HepG2 (cell line): Measurements from ENCODE around the gene TNIP1. TPM values are rescaled to one million over a fixed set of nuclear protein-coding genes. Genes with fewer than 3 reads are reported as not detected.

Experiments
- ATAC-seq: fragments of 200-7000 bp; cut with Tn5 transposase; 3 replicates; pipeline ENCODE4 v1.9.1; 2020; ENCODE audit warnings: mild to moderate bottlenecking, moderate library complexity
- BruUV-seq: library from RNA; stranded (reverse); fragments of 400-500 nt; replicated peaks from 2 replicates; lab custom pipeline; 2021; lab: Mats Ljungman, UMichigan
- CTCF ChIA-PET: fragments of 300-600 bp; formaldehyde crosslinking; extraction: SDS; loops from one replicate; lab custom pipeline; 2021; ENCODE audit warnings: low total read pairs, inconsistent platforms, low intra/inter-chr PET ratio; lab: Yijun Ruan, JAX
- POLR2A ChIA-PET: fragments of 350-600 bp; sonication (Branson Sonifier 250); formaldehyde crosslinking; loops from one replicate; lab custom pipeline; 2020; ENCODE audit warnings: antibody characterized with exemption, inconsistent platforms; lab: Yijun Ruan, JAX
- DNase-seq: peaks from one replicate; pipeline ENCODE4 v3.0.0-alpha.2; 2015; ENCODE audit warnings: low spot score
- FAIRE-seq: peaks from 3 replicates; lab custom pipeline; 2011; peaks lifted over from hg19 to GRCh38; lab: Jason Lieb, UNC
- H2AFZ ChIP-seq: one replicate; pipeline ENCODE4 v1.6.1; 2011; ENCODE audit warnings: low read length, inconsistent platforms
- H3K27ac ChIP-seq: fragments of 300-600 bp; 3 replicates; pipeline ENCODE4 v1.8.0; 2011; ENCODE audit warnings: mixed run types, mild to moderate bottlenecking, mixed read lengths, low read length, inconsistent platforms; ENCODE audit not compliant: insufficient read depth; ENCODE audit errors: extremely low read length
- H3K27me3 ChIP-seq, 2 experiments: fragments of 200-600 bp in 1 of 2; 2 replicates in 1 of 2; 3 replicates in 1 of 2; pipeline versions ENCODE4 v1.6.0 to v1.8.0; 2011; ENCODE audit warnings: low read length in 2 of 2, mild to moderate bottlenecking in 2 of 2, moderate library complexity in 2 of 2, inconsistent platforms in 1 of 2; ENCODE audit not compliant: insufficient read depth in 2 of 2, control insufficient read depth in 1 of 2
- H3K36me3 ChIP-seq, 2 experiments: fragments of 200-600 bp in 1 of 2; replicated peaks in 1 of 2; 2 replicates in 1 of 2; 3 replicates in 1 of 2; pipeline versions ENCODE4 v1.5.1 to v1.8.0; 2011; ENCODE audit warnings: low read length in 2 of 2, inconsistent platforms in 1 of 2; ENCODE audit not compliant: insufficient read depth in 2 of 2, control insufficient read depth in 1 of 2
- H3K4me1 ChIP-seq: 2 replicates; pipeline ENCODE4 v1.5.1; 2012; ENCODE audit warnings: low read length, inconsistent platforms; ENCODE audit not compliant: insufficient read depth
- H3K4me2 ChIP-seq: 2 replicates; pipeline ENCODE4 v1.6.0; 2011; ENCODE audit warnings: low read depth, low read length, inconsistent platforms
- H3K4me3 ChIP-seq, 3 experiments: fragments of 200-600 bp in 1 of 3; sonication (generic), shearing (Covaris generic) in 1 of 3; replicated peaks in 1 of 3; 2 replicates each; pipeline ENCODE4 v1.5.1; 2011 to 2016; ENCODE audit warnings: low read length in 3 of 3, inconsistent platforms in 2 of 3, low read depth in 2 of 3, mild to moderate bottlenecking in 2 of 3, control low read depth in 1 of 3, mixed read lengths in 1 of 3; ENCODE audit not compliant: insufficient read depth in 1 of 3
- H3K79me2 ChIP-seq: one replicate; pipeline ENCODE4 v1.6.1; 2011; ENCODE audit warnings: low read length, inconsistent platforms; ENCODE audit not compliant: insufficient read depth
- H3K9ac ChIP-seq: 2 replicates; pipeline ENCODE4 v1.6.0; 2011; ENCODE audit warnings: mild to moderate bottlenecking, low read depth, low read length, inconsistent platforms; ENCODE audit not compliant: insufficient read depth
- H3K9me3 ChIP-seq: 2 replicates; pipeline ENCODE4 v1.5.1; 2012; ENCODE audit warnings: mild to moderate bottlenecking, low read length
- H4K20me1 ChIP-seq: 2 replicates; pipeline ENCODE4 v1.6.0; 2011; ENCODE audit warnings: inconsistent platforms, mild to moderate bottlenecking, low read length, moderate library complexity; ENCODE audit not compliant: insufficient read depth
- ASH2L ChIP-seq: fragments of 300-600, 200-600 bp; sonication (generic); IDR thresholded peaks from 2 replicates; pipeline ENCODE4 v1.7.0; 2017; ENCODE audit warnings: low read depth, mild to moderate bottlenecking, moderate library complexity, mixed read lengths, low read length; ENCODE audit not compliant: insufficient read length
- BRCA1 ChIP-seq: sonication (generic); formaldehyde crosslinking; IDR thresholded peaks from 2 replicates; pipeline ENCODE4 v1.4.0; 2020; ENCODE audit warnings: missing genetic modification reagents
- MLLT10 ChIP-seq: sonication (generic); formaldehyde crosslinking; IDR thresholded peaks from 2 replicates; pipeline ENCODE4 v1.4.0; 2020; ENCODE audit warnings: missing genetic modification reagents
- NCOA1 ChIP-seq: sonication (generic); formaldehyde crosslinking; IDR thresholded peaks from 2 replicates; pipeline ENCODE4 v1.9.0; 2021; ENCODE audit warnings: missing genetic modification reagents
- TAF1 ChIP-seq: sonication (generic); formaldehyde crosslinking; IDR thresholded peaks from 2 replicates; pipeline ENCODE4 v1.4.0; 2020; ENCODE audit warnings: missing genetic modification reagents
- TCF7 ChIP-seq: sonication (generic); IDR thresholded peaks from 2 replicates; pipeline ENCODE4 v1.6.1; 2016; ENCODE audit warnings: antibody characterized with exemption, low read depth
- TEAD2 ChIP-seq: sonication (generic); formaldehyde crosslinking; IDR thresholded peaks from 2 replicates; pipeline ENCODE4 v1.9.0; 2021; ENCODE audit warnings: missing genetic modification reagents
- ZNF3 ChIP-seq: IDR thresholded peaks from 2 replicates; pipeline ENCODE4 v1.7.0; 2017; ENCODE audit warnings: inconsistent platforms
- ZNF562 ChIP-seq: sonication (generic); formaldehyde crosslinking; IDR thresholded peaks from 2 replicates; pipeline ENCODE4 v1.8.0; 2022; ENCODE audit warnings: missing genetic modification reagents, borderline replicate concordance
- ZNF589 ChIP-seq: sonication (generic); formaldehyde crosslinking; conservative IDR thresholded peaks from 2 replicates; pipeline ENCODE4 v1.8.0; 2022; ENCODE audit warnings: mild to moderate bottlenecking, moderate library complexity, missing genetic modification reagents
- ZNF629 ChIP-seq: sonication (generic); formaldehyde crosslinking; conservative IDR thresholded peaks from 2 replicates; pipeline ENCODE4 v1.5.0; 2020; ENCODE audit warnings: missing genetic modification reagents
- ZNF672 ChIP-seq: sonication (generic); formaldehyde crosslinking; IDR thresholded peaks from 2 replicates; pipeline ENCODE4 v1.8.1; 2022; ENCODE audit warnings: missing genetic modification reagents
- ZNF724P ChIP-seq: sonication (generic); formaldehyde crosslinking; IDR thresholded peaks from 2 replicates; pipeline ENCODE4 v1.8.0; 2022; ENCODE audit warnings: missing genetic modification reagents, borderline replicate concordance
- ZNF780A ChIP-seq: sonication (generic); formaldehyde crosslinking; IDR thresholded peaks from 2 replicates; pipeline ENCODE4 v1.8.0; 2022; ENCODE audit warnings: mild to moderate bottlenecking, missing genetic modification reagents, moderate library complexity
- WGBS: methylation state at CpG from one replicate; pipeline ENCODE4 v1.1.6; 2017; ENCODE audit warnings: low lambda C conversion rate; 5-methylcytosine and 5-hydroxymethylcytosine counted together
- in situ Hi-C: cut with HindIII; loops from 2 replicates; pipeline ENCODE4 v1.10.0; 2017; ENCODE audit warnings: low pct_unique_long_range_greater_than_20kb; ENCODE audit not compliant: extremely low pct_ligation_motif_present
- intact Hi-C: fragments of 100-400 bp; cut with micrococcal nuclease; formaldehyde crosslinking; loops from one replicate; pipeline ENCODE4 v1.10.0; 2022; ENCODE audit not compliant: unreplicated experiment
- polyA plus RNA-seq, 8 experiments: library from polyadenylated mRNA; depleted of rRNA in 3 of 8; stranded (reverse) in 7 of 8; unstranded in 1 of 8; fragments of >200 nt; fragmentation: Illumina TruSeq in 4 of 8; extraction: Trizol in 4 of 8; gene quantifications; 2 replicates each; pipeline versions ENCODE4 v1.2.1 to v1.2.3, GENCODE V29; 2011 to 2016; ENCODE audit warnings: low read depth in 4 of 8, missing spikeins in 1 of 8, mixed read lengths in 1 of 8; ENCODE audit not compliant: insufficient read depth in 1 of 8
- total RNA-seq, 5 experiments: library from RNA; depleted of rRNA; stranded (reverse); fragments of >200 nt; fragmentation: Illumina TruSeq; extraction: Trizol; gene quantifications; 2 replicates each; pipeline ENCODE4 v1.2.3, GENCODE V29; 2016; ENCODE audit warnings: low read depth in 1 of 5
- TF ChIP-seq, protein P1 (sequence below): sonication (generic); formaldehyde crosslinking; IDR thresholded peaks from 2 replicates; pipeline ENCODE4 v1.5.0; 2020; ENCODE audit warnings: missing genetic modification reagents
- TF ChIP-seq, protein P2 (sequence below): sonication (generic); formaldehyde crosslinking; IDR thresholded peaks from 2 replicates; pipeline ENCODE4 v1.5.0; 2020; ENCODE audit warnings: mild to moderate bottlenecking, missing genetic modification reagents
- TF ChIP-seq, protein P3 (sequence below): sonication (generic); formaldehyde crosslinking; conservative IDR thresholded peaks from 2 replicates; pipeline ENCODE4 v1.8.1; 2023; ENCODE audit warnings: missing genetic modification reagents
- TF ChIP-seq, protein P4 (sequence below): IDR thresholded peaks from 2 replicates; pipeline ENCODE4 v1.6.1; 2012; ENCODE audit warnings: low read depth, low read length, improper control_type of control experiment

Gene TNIP1
- total and polyA plus RNA-seq, 2 of the 13 experiments (the other 11 are each of a cell fraction or from before 2014, with no cell fraction given): 26.2 to 45.9 TPM

DNA sequence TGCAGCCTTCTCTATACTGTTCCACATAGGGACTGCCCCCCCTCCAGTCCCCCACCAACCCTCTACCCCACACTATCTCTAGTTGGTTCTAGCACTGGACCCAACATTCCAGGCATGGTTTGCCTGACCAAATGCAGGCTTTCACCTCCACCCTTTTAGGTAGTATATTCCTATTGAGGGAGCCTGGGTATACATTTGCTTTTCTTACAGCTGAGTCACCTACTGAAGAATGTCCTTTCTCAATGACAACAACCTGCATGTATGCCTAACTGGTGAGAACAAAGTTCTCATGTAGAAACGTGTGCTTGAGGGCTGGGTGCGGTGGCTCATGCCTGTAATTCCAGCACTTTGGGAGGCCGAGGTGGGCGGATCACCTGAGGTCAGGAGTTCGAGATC is 8.2 kb downstream of the TNIP1 start:
- WGBS: 88% methylated on average over 5 of the region's 5 CpGs
- no peaks in the 10 kb centered on the region for H3K27me3 ChIP-seq
- H2AFZ ChIP-seq: no peak overlapping the region
- FAIRE-seq (no peak), DNase-seq (no peak), ATAC-seq (no peak)
- H3K9me3 ChIP-seq: no peaks in the 10 kb centered on the region
- POLR2A ChIA-PET: interaction anchor here (1.5 kb wide), 1 partner anchor 11 kb away, joined by 3 read pairs; no protein-coding TSS in a partner anchor
- peaks cover 94% of the 10 kb centered on the region for H3K79me2 ChIP-seq
- intact Hi-C loops: no loop called here
- H3K4me1 ChIP-seq: peaks cover 55% of the 10 kb centered on the region
- H4K20me1 ChIP-seq: peaks cover 67% of the 10 kb centered on the region
- no peak overlapping the region for H3K27ac ChIP-seq
- no peak overlapping the region for H3K4me2 ChIP-seq
- no TSS peak for BruUV-seq
- H3K4me3 ChIP-seq: no peak overlapping the region
- peaks cover 10 to 37% of the 10 kb centered on the region in 2 experiments for H3K36me3 ChIP-seq
- in situ Hi-C loops: no loop called here
- H3K9ac ChIP-seq: no peak overlapping the region
- CTCF ChIA-PET: no interaction called here
- no peak for TF ChIP-seq ZNF724P (CRISPR knock-in tag)
- TF ChIP-seq, protein P1, sequence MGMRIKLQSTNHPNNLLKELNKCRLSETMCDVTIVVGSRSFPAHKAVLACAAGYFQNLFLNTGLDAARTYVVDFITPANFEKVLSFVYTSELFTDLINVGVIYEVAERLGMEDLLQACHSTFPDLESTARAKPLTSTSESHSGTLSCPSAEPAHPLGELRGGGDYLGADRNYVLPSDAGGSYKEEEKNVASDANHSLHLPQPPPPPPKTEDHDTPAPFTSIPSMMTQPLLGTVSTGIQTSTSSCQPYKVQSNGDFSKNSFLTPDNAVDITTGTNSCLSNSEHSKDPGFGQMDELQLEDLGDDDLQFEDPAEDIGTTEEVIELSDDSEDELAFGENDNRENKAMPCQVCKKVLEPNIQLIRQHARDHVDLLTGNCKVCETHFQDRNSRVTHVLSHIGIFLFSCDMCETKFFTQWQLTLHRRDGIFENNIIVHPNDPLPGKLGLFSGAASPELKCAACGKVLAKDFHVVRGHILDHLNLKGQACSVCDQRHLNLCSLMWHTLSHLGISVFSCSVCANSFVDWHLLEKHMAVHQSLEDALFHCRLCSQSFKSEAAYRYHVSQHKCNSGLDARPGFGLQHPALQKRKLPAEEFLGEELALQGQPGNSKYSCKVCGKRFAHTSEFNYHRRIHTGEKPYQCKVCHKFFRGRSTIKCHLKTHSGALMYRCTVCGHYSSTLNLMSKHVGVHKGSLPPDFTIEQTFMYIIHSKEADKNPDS (CRISPR knock-in tag): no peak
- TF ChIP-seq, protein P2, sequence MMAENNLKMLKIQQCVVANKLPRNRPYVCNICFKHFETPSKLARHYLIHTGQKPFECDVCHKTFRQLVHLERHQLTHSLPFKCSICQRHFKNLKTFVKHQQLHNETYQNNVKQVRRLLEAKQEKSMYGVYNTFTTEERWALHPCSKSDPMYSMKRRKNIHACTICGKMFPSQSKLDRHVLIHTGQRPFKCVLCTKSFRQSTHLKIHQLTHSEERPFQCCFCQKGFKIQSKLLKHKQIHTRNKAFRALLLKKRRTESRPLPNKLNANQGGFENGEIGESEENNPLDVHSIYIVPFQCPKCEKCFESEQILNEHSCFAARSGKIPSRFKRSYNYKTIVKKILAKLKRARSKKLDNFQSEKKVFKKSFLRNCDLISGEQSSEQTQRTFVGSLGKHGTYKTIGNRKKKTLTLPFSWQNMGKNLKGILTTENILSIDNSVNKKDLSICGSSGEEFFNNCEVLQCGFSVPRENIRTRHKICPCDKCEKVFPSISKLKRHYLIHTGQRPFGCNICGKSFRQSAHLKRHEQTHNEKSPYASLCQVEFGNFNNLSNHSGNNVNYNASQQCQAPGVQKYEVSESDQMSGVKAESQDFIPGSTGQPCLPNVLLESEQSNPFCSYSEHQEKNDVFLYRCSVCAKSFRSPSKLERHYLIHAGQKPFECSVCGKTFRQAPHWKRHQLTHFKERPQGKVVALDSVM (CRISPR knock-in tag): no peak
- no peak for TF ChIP-seq ZNF562 (CRISPR knock-in tag)
- TF ChIP-seq NCOA1: no peak
- no peak for TF ChIP-seq TEAD2 (CRISPR knock-in tag)
- TF ChIP-seq ZNF3 (CRISPR knock-in tag): no peak
- no peak for TF ChIP-seq ZNF629 (CRISPR knock-in tag)
- no peak for TF ChIP-seq ZNF589 (CRISPR knock-in tag)
- no peak for TF ChIP-seq ZNF780A
- TF ChIP-seq TCF7: no peak
- no peak for TF ChIP-seq ZNF672 (CRISPR knock-in tag)
- no peak for TF ChIP-seq ASH2L
- no peak for TF ChIP-seq MLLT10 (CRISPR knock-in tag)
- no peak for TF ChIP-seq TAF1 (CRISPR knock-in tag)
- no peak for TF ChIP-seq BRCA1
- TF ChIP-seq, protein P3, sequence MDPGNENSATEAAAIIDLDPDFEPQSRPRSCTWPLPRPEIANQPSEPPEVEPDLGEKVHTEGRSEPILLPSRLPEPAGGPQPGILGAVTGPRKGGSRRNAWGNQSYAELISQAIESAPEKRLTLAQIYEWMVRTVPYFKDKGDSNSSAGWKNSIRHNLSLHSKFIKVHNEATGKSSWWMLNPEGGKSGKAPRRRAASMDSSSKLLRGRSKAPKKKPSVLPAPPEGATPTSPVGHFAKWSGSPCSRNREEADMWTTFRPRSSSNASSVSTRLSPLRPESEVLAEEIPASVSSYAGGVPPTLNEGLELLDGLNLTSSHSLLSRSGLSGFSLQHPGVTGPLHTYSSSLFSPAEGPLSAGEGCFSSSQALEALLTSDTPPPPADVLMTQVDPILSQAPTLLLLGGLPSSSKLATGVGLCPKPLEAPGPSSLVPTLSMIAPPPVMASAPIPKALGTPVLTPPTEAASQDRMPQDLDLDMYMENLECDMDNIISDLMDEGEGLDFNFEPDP (CRISPR knock-in tag): no peak
- TF ChIP-seq, protein P4, sequence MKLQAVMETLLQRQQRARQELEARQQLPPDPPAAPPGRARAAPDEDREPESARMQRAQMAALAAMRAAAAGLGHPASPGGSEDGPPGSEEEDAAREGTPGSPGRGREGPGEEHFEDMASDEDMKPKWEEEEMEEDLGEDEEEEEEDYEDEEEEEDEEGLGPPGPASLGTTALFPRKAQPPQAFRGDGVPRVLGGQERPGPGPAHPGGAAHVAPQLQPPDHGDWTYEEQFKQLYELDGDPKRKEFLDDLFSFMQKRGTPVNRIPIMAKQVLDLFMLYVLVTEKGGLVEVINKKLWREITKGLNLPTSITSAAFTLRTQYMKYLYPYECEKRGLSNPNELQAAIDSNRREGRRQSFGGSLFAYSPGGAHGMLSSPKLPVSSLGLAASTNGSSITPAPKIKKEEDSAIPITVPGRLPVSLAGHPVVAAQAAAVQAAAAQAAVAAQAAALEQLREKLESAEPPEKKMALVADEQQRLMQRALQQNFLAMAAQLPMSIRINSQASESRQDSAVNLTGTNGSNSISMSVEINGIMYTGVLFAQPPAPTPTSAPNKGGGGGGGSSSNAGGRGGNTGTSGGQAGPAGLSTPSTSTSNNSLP: no peak
